HCT116 (cell line): Measurements from ENCODE around the gene PROSER3. TPM values are rescaled to one million over a fixed set of nuclear protein-coding genes. Genes with fewer than 3 reads are reported as not detected.

Source experiments
- ATAC-seq: fragments of 200-7000 bp; cut with Tn5 transposase; 2 replicates; pipeline ENCODE4 v1.9.1; 2020; ENCODE audit warnings: mild to moderate bottlenecking, moderate library complexity
- BruUV-seq: library from RNA; stranded (reverse); fragments of 400-500 nt; replicated peaks from 2 replicates; lab custom pipeline; 2021; lab: Mats Ljungman, UMichigan
- CTCF ChIA-PET: fragments of 300-600 bp; sonication (Branson Sonifier 250); formaldehyde crosslinking; loops from one replicate; lab custom pipeline; 2021; ENCODE audit warnings: antibody characterized with exemption; lab: Charles Lee
- POLR2A ChIA-PET: fragments of 300-600, 350-600 bp; sonication (Branson Sonifier 250); formaldehyde crosslinking; loops from one replicate; lab custom pipeline; 2021; ENCODE audit warnings: antibody characterized with exemption; lab: Charles Lee
- RAD21 ChIA-PET, 2 experiments: fragments of 300-600 bp; sonication (Branson Sonifier 250); formaldehyde crosslinking; loops; one replicate each; lab custom pipeline; 2023; ENCODE audit warnings: low total read pairs in 2 of 2; ENCODE audit not compliant: uncharacterized antibody in 2 of 2, unreplicated experiment in 2 of 2, low non-redundant PET in 1 of 2; lab: Charles Lee
- DNase-seq: peaks from one replicate; pipeline ENCODE4 v3.0.0-alpha.2; 2010; ENCODE audit warnings: low read depth, low spot score
- H2AFZ ChIP-seq: fragments of 200-600 bp; shearing (Covaris generic), sonication (generic); 2 replicates; pipeline ENCODE4 v1.6.1; 2017; ENCODE audit warnings: low read depth, mixed run types, mixed read lengths, antibody characterized with exemption, low read length; ENCODE audit not compliant: poor library complexity, severe bottlenecking
- H3K27ac ChIP-seq: 2 replicates; pipeline ENCODE4 v1.5.1; 2012; ENCODE audit warnings: low read depth, low read length
- H3K27me3 ChIP-seq: fragments of 200-600 bp; sonication (generic); 2 replicates; pipeline ENCODE4 v1.6.1; 2016; ENCODE audit warnings: mixed run types, low read length, mixed read lengths; ENCODE audit not compliant: insufficient read depth
- H3K36me3 ChIP-seq, 2 experiments: fragments of 200-500 bp in 1 of 2; fragments of 200-600 bp in 1 of 2; sonication (Bioruptor generic) in 1 of 2; sonication (generic) in 1 of 2; 2 replicates each; pipeline versions ENCODE4 v1.5.1 to v1.6.1; 2014 to 2016; ENCODE audit warnings: low read length in 2 of 2, inconsistent platforms in 1 of 2, mixed read lengths in 1 of 2, mixed run types in 1 of 2; ENCODE audit not compliant: insufficient read depth in 2 of 2, control insufficient read depth in 1 of 2
- H3K4me1 ChIP-seq, 2 experiments: fragments of 200-600 bp in 1 of 2; sonication (generic) in 1 of 2; 2 replicates each; pipeline versions ENCODE4 v1.5.1 to v1.6.1; 2012 to 2017; ENCODE audit warnings: low read length in 2 of 2, inconsistent platforms in 1 of 2, mild to moderate bottlenecking in 1 of 2, mixed read lengths in 1 of 2, mixed run types in 1 of 2, moderate library complexity in 1 of 2; ENCODE audit not compliant: insufficient read depth in 2 of 2, control insufficient read depth in 1 of 2
- H3K4me2 ChIP-seq: fragments of 200-600 bp; sonication (generic); 2 replicates; pipeline ENCODE4 v1.6.1; 2017; ENCODE audit warnings: mixed run types, low read length, mixed read lengths
- H3K4me3 ChIP-seq, 2 experiments: fragments of 200-600 bp in 1 of 2; sonication (generic) in 1 of 2; replicated peaks in 1 of 2; 2 replicates each; pipeline ENCODE4 v1.5.1; 2011 to 2016; ENCODE audit warnings: low read length in 2 of 2, control low read depth in 1 of 2, low read depth in 1 of 2, mild to moderate bottlenecking in 1 of 2, mixed read lengths in 1 of 2, mixed run types in 1 of 2
- H3K79me2 ChIP-seq: fragments of 200-600 bp; sonication (generic); 2 replicates; pipeline ENCODE4 v1.6.1; 2017; ENCODE audit warnings: mild to moderate bottlenecking, mixed run types, low read length, moderate library complexity, mixed read lengths; ENCODE audit not compliant: insufficient read depth
- H3K9ac ChIP-seq: fragments of 200-600 bp; sonication (generic); 2 replicates; pipeline ENCODE4 v1.6.1; 2016; ENCODE audit warnings: low read length, mixed read lengths
- H3K9me2 ChIP-seq: fragments of 200-600 bp; sonication (generic), shearing (Covaris generic); 2 replicates; pipeline ENCODE4 v1.6.1; 2017; ENCODE audit warnings: mixed run types, mild to moderate bottlenecking, moderate library complexity; ENCODE audit not compliant: insufficient read depth
- H3K9me3 ChIP-seq, 2 experiments: fragments of 200-500 bp in 1 of 2; fragments of 200-600 bp in 1 of 2; sonication (Bioruptor generic) in 1 of 2; sonication (generic) in 1 of 2; 2 replicates each; pipeline ENCODE4 v1.6.1; 2014 to 2017; ENCODE audit warnings: low read length in 2 of 2, mixed read lengths in 2 of 2, inconsistent platforms in 1 of 2, low read depth in 1 of 2, mild to moderate bottlenecking in 1 of 2, mixed run types in 1 of 2, moderate library complexity in 1 of 2; ENCODE audit not compliant: control insufficient read depth in 1 of 2, insufficient read depth in 1 of 2
- H4K20me1 ChIP-seq: fragments of 200-600 bp; sonication (generic), shearing (Covaris generic); 2 replicates; pipeline ENCODE4 v1.6.1; 2017; ENCODE audit warnings: mixed run types, mild to moderate bottlenecking, moderate library complexity; ENCODE audit not compliant: insufficient read depth
- CTCF ChIP-seq, 3 experiments: fragments of 200-600 bp in 1 of 3; sonication (generic) in 1 of 3; IDR thresholded peaks in 2 of 3; conservative IDR thresholded peaks in 1 of 3; 2 replicates each; pipeline ENCODE4 v1.5.1; 2012 to 2017; ENCODE audit warnings: low read depth in 2 of 3, low read length in 2 of 3, antibody characterized with exemption in 1 of 3, borderline replicate concordance in 1 of 3, control low read depth in 1 of 3, mild to moderate bottlenecking in 1 of 3, mixed read lengths in 1 of 3, mixed run types in 1 of 3, moderate library complexity in 1 of 3; ENCODE audit not compliant: insufficient read depth in 1 of 3
- EZH2 ChIP-seq: fragments of 200-600 bp; sonication (generic); IDR thresholded peaks from 2 replicates; pipeline ENCODE4 v1.6.1; 2017; ENCODE audit warnings: antibody characterized with exemption, mixed run types
- ZFX ChIP-seq: fragments of 450-650 bp; IDR thresholded peaks from 2 replicates; pipeline ENCODE4 v1.6.1; 2017
- ZNF274 ChIP-seq: fragments of 200-500 bp; sonication (Bioruptor generic); IDR thresholded peaks from 2 replicates; pipeline ENCODE4 v1.6.1; 2014; ENCODE audit warnings: mild to moderate bottlenecking, low read depth, low read length, inconsistent platforms
- intact Hi-C: fragments of 100-400 bp; cut with micrococcal nuclease; formaldehyde crosslinking; loops from 2 replicates; pipeline ENCODE4 v1.10.0; 2022
- total RNA-seq: library from RNA; stranded (reverse); gene quantifications from one replicate; pipeline ENCODE4 v1.2.1, GENCODE V29; 2021; ENCODE audit not compliant: unreplicated experiment

PROSER3 gene
- total RNA-seq, 1 experiment from 2014 or later, result 42.5 TPM

- TSS peak; percentile 45 for BruUV-seq
- no peaks in the 10 kb centered on the region for H3K9me2 ChIP-seq
- peaks cover 16 to 31% of the 10 kb centered on the region in 2 experiments for H3K4me1 ChIP-seq
- POLR2A ChIA-PET, result interaction anchor here (0.8 kb wide), 1 partner anchor 22 kb away, joined by 3 read pairs; no protein-coding TSS in a partner anchor
- intact Hi-C loops, result loop anchor here (10.0 kb wide), 1 partner anchor 364 kb away; the partner anchor contains the start of gene FFAR3
- TF ChIP-seq CTCF (IDR thresholded peaks at IDR 0.05 in 2 of 3, conservative IDR thresholded peaks at IDR 0.05 in 1 of 3; ENCODE audit: borderline replicate concordance in 1 of 3, insufficient read depth in 1 of 3, low read depth in 2 of 3, low read length in 2 of 3) (no peak), ZNF274 (no peak), EZH2 (no peak), ZFX (peak; percentile 76; the same call in 1 of the 2 replicates)
- TF ChIP-seq, all 23 proteins: peak for 1
- ChIA-PET RAD21 (no interaction called here), CTCF (interaction anchor here (1.3 kb wide), 1 partner anchor 213 kb away, joined by 4 read pairs; no protein-coding TSS in a partner anchor)
- no peaks in the 10 kb centered on the region for H3K27me3 ChIP-seq
- H3K27ac ChIP-seq, result peak overlapping the region; percentile 85
- no peak for DNase-seq
- peak overlapping the region; percentile 86 to 89 for H3K4me3 ChIP-seq
- peak overlapping the region; percentile 85 for H3K9ac ChIP-seq
- peaks cover 40% of the 10 kb centered on the region for H3K79me2 ChIP-seq
- peak overlapping the region; percentile 86 for H3K4me2 ChIP-seq
- no peak overlapping the region for H2AFZ ChIP-seq
- no peaks in the 10 kb centered on the region for H4K20me1 ChIP-seq
- H3K36me3 ChIP-seq, result peaks cover 20 to 31% of the 10 kb centered on the region in 2 experiments; a peak in 3 of 4 replicates
- ATAC-seq, result no peak
- H3K9me3 ChIP-seq, result no peaks in the 10 kb centered on the region
Observed at GRCh38 chr19:35718345-35719041, 39.5 kb upstream of the PROSER3 start.
